DOHH2 (cell line): ENCODE results near the gene NFAT5.

Experiments
- CTCF ChIP-seq: fragments of 200-600 bp; sonication (generic); IDR thresholded peaks from one replicate; pipeline ENCODE4 v1.5.1; 2014; ENCODE audit warnings: antibody characterized with exemption, mild to moderate bottlenecking, low read depth, low read length; ENCODE audit not compliant: poor library complexity, severe bottlenecking
- EZH2phosphoT487 ChIP-seq: fragments of 200-600 bp; sonication (generic); IDR thresholded peaks from 2 replicates; pipeline ENCODE4 v1.6.1; 2017; ENCODE audit warnings: borderline replicate concordance, mild to moderate bottlenecking, antibody characterized with exemption, low read length, moderate library complexity, mixed read lengths

DNA sequence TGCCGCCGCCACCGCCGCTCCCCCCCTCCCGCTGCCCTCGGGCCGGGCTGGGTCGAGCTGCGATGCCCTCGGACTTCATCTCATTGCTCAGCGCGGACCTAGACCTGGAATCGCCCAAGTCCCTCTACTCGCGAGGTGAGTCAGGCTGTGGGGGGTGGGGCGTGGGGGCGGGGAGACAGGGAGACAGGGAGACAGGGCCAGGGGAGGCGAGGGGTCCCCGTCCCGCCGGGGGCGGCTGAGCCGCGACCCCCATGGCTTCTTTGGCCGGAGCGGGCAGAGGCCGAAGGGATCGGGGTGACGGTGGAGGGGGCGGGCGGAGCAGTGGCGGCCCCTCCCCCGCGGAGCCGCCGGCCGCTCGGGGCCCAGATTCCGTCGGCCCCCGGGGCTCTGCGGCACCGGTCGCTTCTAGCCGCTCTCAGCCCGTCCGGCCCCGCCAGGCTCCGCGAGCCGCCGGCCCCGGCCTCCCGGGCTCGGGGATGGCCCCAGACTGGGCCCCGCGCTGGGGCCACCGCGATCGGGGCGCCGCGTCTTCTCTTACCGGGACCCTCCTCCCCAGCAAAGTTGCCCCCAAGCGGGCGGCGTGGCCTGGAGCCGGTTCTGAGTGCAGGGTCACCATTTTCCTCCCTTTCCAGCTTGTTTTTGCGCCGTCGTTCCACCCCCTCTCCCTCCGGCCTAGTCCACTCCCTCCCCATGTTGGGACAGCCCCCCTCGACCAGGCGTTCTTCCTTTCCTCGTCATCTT, 644 bp downstream of the NFAT5 start:
- TF ChIP-seq CTCF (no peak), EZH2phosphoT487 (no peak)
